ENCODE data around the gene CDKAL1. TPM values are rescaled to one million over a fixed set of nuclear protein-coding genes. Genes with fewer than 3 reads are reported as not detected.

The CDKAL1 gene
- total RNA-seq, 2 donors from 2014 or later = 23.5 to 26.4 TPM

- Histone ChIP-seq H3K36me3 (ENCODE audit: control insufficient read depth, insufficient read depth, low read length) (peaks cover 6% of the 10 kb centered on the region), H3K4me1 (ENCODE audit: control insufficient read depth, insufficient read depth, low read length) (no peaks in the 10 kb centered on the region), H3K9me3 (ENCODE audit: control insufficient read depth, low read length) (peaks cover 4% of the 10 kb centered on the region), H3K27ac (ENCODE audit: low read depth, low read length) (no peak overlapping the region), H3K4me3 (ENCODE audit: low read length) (no peak overlapping the region), H3K27me3 (ENCODE audit: control insufficient read depth, insufficient read depth, low read length, poor library complexity, severe bottlenecking) (no peaks in the 10 kb centered on the region), H3K9ac (ENCODE audit: extremely low read depth, low read length, poor library complexity, severe bottlenecking) (no peak overlapping the region)
- H3K27me3 Mint-ChIP-seq (ENCODE audit: insufficient read depth) = no peaks in the 10 kb centered on the region
- WGBS, 2 experiments (ENCODE audit: insufficient coverage in 1 of 2, insufficient read length in 1 of 2) = 93 to 100% methylated on average over 1 to 2 of the region's 2 CpGs
- no peak for TF ChIP-seq CTCF (conservative IDR thresholded peaks at IDR 0.05)
- H3K4me3 Mint-ChIP-seq = no peak overlapping the region
- H3K9me3 Mint-ChIP-seq = no peaks in the 10 kb centered on the region
- DNase-seq = no peak
- H3K36me3 Mint-ChIP-seq (ENCODE audit: low read depth) = peaks cover 10% of the 10 kb centered on the region
- H3K4me1 Mint-ChIP-seq = peaks cover 9% of the 10 kb centered on the region
- H3K27ac Mint-ChIP-seq = no peak overlapping the region
Measured at GRCh38 chr6:21000331-21000801, 466.1 kb downstream of the CDKAL1 start.

- H3K27ac Mint-ChIP-seq = no peak overlapping the region
- no peak overlapping the region for H3K27ac ChIP-seq (ENCODE audit: low read depth, low read length)
Measured at GRCh38 chr6:21001736-21002135, 467.5 kb downstream of the CDKAL1 start.

GRCh38 chr6:21003780-21004541, 469.7 kb downstream of the CDKAL1 start:
- H3K9me3 Mint-ChIP-seq = no peaks in the 10 kb centered on the region
- H3K27ac Mint-ChIP-seq = no peak overlapping the region
- H3K27me3 Mint-ChIP-seq (ENCODE audit: insufficient read depth) = no peaks in the 10 kb centered on the region
- no peaks in the 10 kb centered on the region for H3K4me1 ChIP-seq (ENCODE audit: control insufficient read depth, insufficient read depth, low read length)
- no peak for TF ChIP-seq CTCF (conservative IDR thresholded peaks at IDR 0.05)
- DNase-seq = no peak
- H3K9me3 ChIP-seq (ENCODE audit: control insufficient read depth, low read length) = no peaks in the 10 kb centered on the region
- peaks cover 6% of the 10 kb centered on the region for H3K36me3 ChIP-seq (ENCODE audit: control insufficient read depth, insufficient read depth, low read length)
- H3K27me3 ChIP-seq (ENCODE audit: control insufficient read depth, insufficient read depth, low read length, poor library complexity, severe bottlenecking) = no peaks in the 10 kb centered on the region
- peaks cover 5% of the 10 kb centered on the region for H3K4me1 Mint-ChIP-seq
- 91% methylated on average over 3 of the region's 3 CpGs; no CpG with 5 or more reads in 1 of the 2 experiments for WGBS, 2 experiments (ENCODE audit: insufficient coverage in 1 of 2, insufficient read length in 1 of 2)
- no peak overlapping the region for H3K4me3 ChIP-seq (ENCODE audit: low read length)
- peaks cover 7% of the 10 kb centered on the region for H3K36me3 Mint-ChIP-seq (ENCODE audit: low read depth)
- no peak overlapping the region for H3K4me3 Mint-ChIP-seq
- no peak overlapping the region for H3K9ac ChIP-seq (ENCODE audit: extremely low read depth, low read length, poor library complexity, severe bottlenecking)
- H3K27ac ChIP-seq (ENCODE audit: low read depth, low read length) = no peak overlapping the region

More at GRCh38 chr6:21001736-21002135, 467.5 kb downstream of the CDKAL1 start:
- Histone ChIP-seq H3K36me3 (ENCODE audit: control insufficient read depth, insufficient read depth, low read length) (peaks cover 6% of the 10 kb centered on the region), H3K9me3 (ENCODE audit: control insufficient read depth, low read length) (no peaks in the 10 kb centered on the region), H3K9ac (ENCODE audit: extremely low read depth, low read length, poor library complexity, severe bottlenecking) (no peak overlapping the region), H3K4me3 (ENCODE audit: low read length) (no peak overlapping the region), H3K4me1 (ENCODE audit: control insufficient read depth, insufficient read depth, low read length) (no peaks in the 10 kb centered on the region), H3K27me3 (ENCODE audit: control insufficient read depth, insufficient read depth, low read length, poor library complexity, severe bottlenecking) (no peaks in the 10 kb centered on the region)
- H3K36me3 Mint-ChIP-seq (ENCODE audit: low read depth) = peaks cover 5% of the 10 kb centered on the region
- DNase-seq = no peak
- WGBS, 2 experiments (ENCODE audit: insufficient coverage in 1 of 2, insufficient read length in 1 of 2) = 94 to 100% methylated on average over 2 to 3 of the region's 3 CpGs
- H3K4me3 Mint-ChIP-seq = no peak overlapping the region
- H3K4me1 Mint-ChIP-seq = peaks cover 9% of the 10 kb centered on the region
- no peaks in the 10 kb centered on the region for H3K27me3 Mint-ChIP-seq (ENCODE audit: insufficient read depth)
- TF ChIP-seq CTCF (conservative IDR thresholded peaks at IDR 0.05) = no peak
- no peaks in the 10 kb centered on the region for H3K9me3 Mint-ChIP-seq

All from endodermal cell (in vitro differentiated cells).